Neural progenitor cell (in vitro differentiated cells): ENCODE data around the gene BFAR. TPM values are rescaled to one million over a fixed set of nuclear protein-coding genes. Genes with fewer than 3 reads are reported as not detected.

Experiments
- DNase-seq: peaks from one replicate; pipeline ENCODE4 v3.0.0-alpha.2; 2016; ENCODE audit warnings: low spot score
- H2AFZ ChIP-seq: fragments of 200-600 bp; sonication (generic); replicated peaks from 2 replicates; pipeline ENCODE4 v1.6.1; 2016; ENCODE audit warnings: antibody characterized with exemption
- H3F3A ChIP-seq: fragments of 200-600 bp; sonication (generic); 2 replicates; pipeline ENCODE4 v1.6.1; 2016; ENCODE audit warnings: antibody characterized with exemption, low read depth
- H3K27ac ChIP-seq: fragments of 200-600 bp; sonication (generic); 2 replicates; pipeline ENCODE4 v1.5.1; 2016; ENCODE audit warnings: mild to moderate bottlenecking
- H3K27me3 ChIP-seq: fragments of 200-600 bp; sonication (generic); 2 replicates; pipeline ENCODE4 v1.6.1; 2016; ENCODE audit warnings: mild to moderate bottlenecking, moderate library complexity
- H3K36me3 ChIP-seq: fragments of 200-600 bp; sonication (generic); 2 replicates; pipeline ENCODE4 v1.5.1; 2016
- H3K4me1 ChIP-seq: fragments of 200-600 bp; sonication (generic); 2 replicates; pipeline ENCODE4 v1.6.1; 2016; ENCODE audit warnings: mixed run types
- H3K4me2 ChIP-seq: fragments of 200-600 bp; sonication (generic); 2 replicates; pipeline ENCODE4 v1.6.1; 2016
- H3K4me3 ChIP-seq: fragments of 200-600 bp; sonication (generic); 2 replicates; pipeline ENCODE4 v1.5.1; 2016
- H3K79me2 ChIP-seq: fragments of 200-600 bp; sonication (generic); 2 replicates; pipeline ENCODE4 v1.6.1; 2016; ENCODE audit warnings: low read depth
- H3K9ac ChIP-seq: fragments of 200-600 bp; sonication (generic); 2 replicates; pipeline ENCODE4 v1.6.1; 2016
- H3K9me3 ChIP-seq: fragments of 200-600 bp; sonication (generic); 2 replicates; pipeline ENCODE4 v1.5.1; 2016; ENCODE audit warnings: low read depth
- H4K20me1 ChIP-seq: fragments of 200-600 bp; sonication (generic); 2 replicates; pipeline ENCODE4 v1.6.1; 2016; ENCODE audit warnings: low read depth
- H3K27ac Mint-ChIP-seq: 3 replicates; pipeline ENCODE4 v1.8.0; 2021; ENCODE audit warnings: mixed read lengths
- H3K27me3 Mint-ChIP-seq: 2 replicates; pipeline ENCODE4 v1.8.0; 2022; ENCODE audit warnings: low read depth, mild to moderate bottlenecking, inconsistent platforms, moderate library complexity, mixed read lengths; ENCODE audit not compliant: insufficient read depth
- H3K36me3 Mint-ChIP-seq: 3 replicates; pipeline ENCODE4 v1.8.0; 2021; ENCODE audit warnings: mixed read lengths
- H3K4me1 Mint-ChIP-seq: 3 replicates; pipeline ENCODE4 v1.8.0; 2021; ENCODE audit warnings: mixed read lengths
- H3K4me3 Mint-ChIP-seq: 3 replicates; pipeline ENCODE4 v1.8.0; 2021; ENCODE audit warnings: mild to moderate bottlenecking, moderate library complexity, mixed read lengths
- H3K9me3 Mint-ChIP-seq: 3 replicates; pipeline ENCODE4 v1.8.0; 2020; ENCODE audit warnings: mixed read lengths
- EZH2 ChIP-seq: fragments of 200-600 bp; sonication (generic); IDR thresholded peaks from 2 replicates; pipeline ENCODE4 v1.6.1; 2017; ENCODE audit warnings: antibody characterized with exemption, mild to moderate bottlenecking, moderate library complexity
- EZH2phosphoT487 ChIP-seq: fragments of 200-600 bp; sonication (generic); IDR thresholded peaks from 2 replicates; pipeline ENCODE4 v1.6.1; 2017; ENCODE audit warnings: antibody characterized with exemption
- total RNA-seq: library from RNA; depleted of rRNA; stranded (reverse); fragments of >200 nt; gene quantifications from 2 replicates; pipeline ENCODE4 v1.2.3, GENCODE V29; 2015; ENCODE audit warnings: low replicate concordance
- TF ChIP-seq, protein P1 (sequence below): fragments of 200-600 bp; sonication (generic); IDR thresholded peaks from 2 replicates; pipeline ENCODE4 v1.5.1; 2017; ENCODE audit warnings: antibody characterized with exemption, mild to moderate bottlenecking

The BFAR gene
- total RNA-seq, 1 donor from 2014 or later, result 72.0 TPM

DNA sequence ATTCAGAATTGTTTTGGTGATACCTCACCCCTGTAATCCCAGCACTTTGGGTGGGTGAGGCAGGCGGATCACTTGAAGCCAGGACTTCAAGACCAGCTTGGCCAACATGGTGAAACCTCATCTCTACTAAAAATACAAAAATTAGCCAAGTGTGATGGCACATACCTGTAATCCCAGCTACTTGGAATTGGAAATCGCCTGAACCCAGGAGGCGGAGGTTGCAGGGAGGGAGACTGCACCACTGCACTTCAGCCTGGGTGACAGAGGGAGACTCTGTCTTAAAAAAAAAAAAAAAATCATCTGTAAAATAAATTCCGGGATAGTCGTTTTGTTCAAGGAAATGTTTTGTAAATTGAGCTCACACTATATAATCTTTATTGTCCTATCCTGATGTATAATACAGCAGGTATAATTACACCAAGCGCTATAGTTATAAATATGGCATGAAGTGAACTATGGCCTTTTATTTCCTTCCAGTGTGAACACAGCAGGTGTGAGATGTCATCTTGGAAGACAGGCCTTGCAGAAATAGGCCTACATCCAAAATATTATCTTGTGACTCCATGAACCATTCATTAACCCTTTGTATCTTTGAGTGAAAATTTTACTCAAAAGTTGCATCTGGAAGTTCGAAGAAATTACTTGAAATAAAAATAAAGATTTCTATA is 35.9 kb downstream of the BFAR start:
- no peak overlapping the region for H3K4me2 ChIP-seq
- no peaks in the 10 kb centered on the region for H3K79me2 ChIP-seq
- H3K9ac ChIP-seq, result no peak overlapping the region

DNA sequence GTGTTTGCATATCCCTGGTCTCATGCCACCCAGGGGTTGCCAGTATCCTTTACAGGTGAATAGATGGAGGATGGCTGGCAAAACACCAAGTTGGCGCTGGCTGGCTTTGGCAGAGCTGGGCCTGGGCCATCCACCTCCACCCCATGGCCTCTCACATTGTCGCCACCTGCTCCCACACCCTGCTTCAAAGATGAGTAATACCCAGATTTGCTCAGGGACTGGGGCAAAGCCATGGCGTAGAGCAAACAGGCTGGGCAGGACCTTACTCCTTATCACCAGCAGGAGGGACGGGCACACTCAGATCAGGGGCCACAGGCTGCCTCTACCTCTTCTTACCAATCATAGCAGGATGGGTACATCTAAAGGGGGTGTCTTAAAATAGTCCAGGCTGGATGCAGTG is 37.0 kb downstream of the BFAR start:
- H4K20me1 ChIP-seq, result peaks cover 4% of the 10 kb centered on the region
- H3K27me3 ChIP-seq, result no peaks in the 10 kb centered on the region
- H3F3A ChIP-seq, result no peaks in the 10 kb centered on the region
- H2AFZ ChIP-seq, result no peak overlapping the region
- H3K36me3 ChIP-seq, result no peaks in the 10 kb centered on the region
- no peaks in the 10 kb centered on the region for H3K79me2 ChIP-seq
- no peaks in the 10 kb centered on the region for H3K9me3 ChIP-seq
- Mint-ChIP-seq H3K4me3 (no peak overlapping the region), H3K4me1 (no peaks in the 10 kb centered on the region), H3K27me3 (no peaks in the 10 kb centered on the region), H3K9me3 (no peaks in the 10 kb centered on the region), H3K36me3 (peaks cover 24% of the 10 kb centered on the region), H3K27ac (no peak overlapping the region)
- TF ChIP-seq, protein P1, sequence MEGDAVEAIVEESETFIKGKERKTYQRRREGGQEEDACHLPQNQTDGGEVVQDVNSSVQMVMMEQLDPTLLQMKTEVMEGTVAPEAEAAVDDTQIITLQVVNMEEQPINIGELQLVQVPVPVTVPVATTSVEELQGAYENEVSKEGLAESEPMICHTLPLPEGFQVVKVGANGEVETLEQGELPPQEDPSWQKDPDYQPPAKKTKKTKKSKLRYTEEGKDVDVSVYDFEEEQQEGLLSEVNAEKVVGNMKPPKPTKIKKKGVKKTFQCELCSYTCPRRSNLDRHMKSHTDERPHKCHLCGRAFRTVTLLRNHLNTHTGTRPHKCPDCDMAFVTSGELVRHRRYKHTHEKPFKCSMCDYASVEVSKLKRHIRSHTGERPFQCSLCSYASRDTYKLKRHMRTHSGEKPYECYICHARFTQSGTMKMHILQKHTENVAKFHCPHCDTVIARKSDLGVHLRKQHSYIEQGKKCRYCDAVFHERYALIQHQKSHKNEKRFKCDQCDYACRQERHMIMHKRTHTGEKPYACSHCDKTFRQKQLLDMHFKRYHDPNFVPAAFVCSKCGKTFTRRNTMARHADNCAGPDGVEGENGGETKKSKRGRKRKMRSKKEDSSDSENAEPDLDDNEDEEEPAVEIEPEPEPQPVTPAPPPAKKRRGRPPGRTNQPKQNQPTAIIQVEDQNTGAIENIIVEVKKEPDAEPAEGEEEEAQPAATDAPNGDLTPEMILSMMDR, result no peak
- TF ChIP-seq EZH2 (no peak), EZH2phosphoT487 (no peak)
- H3K4me2 ChIP-seq, result no peak overlapping the region
- DNase-seq, result no peak
- H3K27ac ChIP-seq, result no peak overlapping the region
- H3K4me1 ChIP-seq, result no peaks in the 10 kb centered on the region
- no peak overlapping the region for H3K9ac ChIP-seq
- H3K4me3 ChIP-seq, result no peak overlapping the region

More for the DNA sequence above, 35.9 kb downstream of the BFAR start:
- no peaks in the 10 kb centered on the region for H3K9me3 Mint-ChIP-seq
- Histone ChIP-seq H3F3A (no peaks in the 10 kb centered on the region), H3K36me3 (no peaks in the 10 kb centered on the region), H3K4me1 (no peaks in the 10 kb centered on the region), H2AFZ (no peak overlapping the region), H3K27me3 (no peaks in the 10 kb centered on the region), H3K4me3 (no peak overlapping the region), H3K27ac (no peak overlapping the region), H3K9me3 (no peaks in the 10 kb centered on the region), H4K20me1 (peaks cover 4% of the 10 kb centered on the region)
- no peaks in the 10 kb centered on the region for H3K4me1 Mint-ChIP-seq
- no peaks in the 10 kb centered on the region for H3K27me3 Mint-ChIP-seq
- peaks cover 31% of the 10 kb centered on the region for H3K36me3 Mint-ChIP-seq
- H3K27ac Mint-ChIP-seq, result no peak overlapping the region
- no peak for DNase-seq
- no peak overlapping the region for H3K4me3 Mint-ChIP-seq
- TF ChIP-seq EZH2 (no peak), EZH2phosphoT487 (no peak)
- TF ChIP-seq, protein P1, result no peak

DNA sequence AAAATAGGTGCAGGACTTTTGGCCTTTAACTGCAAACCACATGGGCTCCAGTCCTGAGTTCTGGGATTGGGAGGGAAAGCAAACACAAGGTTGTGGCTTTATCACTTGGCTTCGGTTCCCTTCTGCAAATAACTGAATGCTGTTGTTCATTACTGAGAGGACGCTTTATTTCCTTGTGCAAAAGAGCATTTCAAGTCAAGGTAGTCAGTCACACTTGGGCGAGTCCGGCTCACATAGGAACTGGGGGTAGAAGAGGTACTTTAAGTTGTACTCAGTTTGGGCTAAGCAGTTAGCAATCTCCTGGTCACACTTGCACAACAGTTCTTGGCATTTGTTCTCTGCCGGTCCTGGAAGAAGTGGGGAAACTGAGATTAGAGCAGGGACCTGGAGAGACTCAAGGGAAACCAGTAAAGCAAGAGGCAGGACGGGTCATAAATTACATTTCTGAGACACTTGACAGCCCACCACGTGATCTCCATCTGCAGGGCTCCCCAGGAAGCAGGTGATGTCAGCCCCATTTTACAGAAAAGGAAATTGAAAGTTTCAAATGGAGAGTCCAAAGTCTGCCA is 39.7 kb downstream of the BFAR start:
- Histone ChIP-seq H3K4me1 (no peaks in the 10 kb centered on the region), H3K9me3 (no peaks in the 10 kb centered on the region), H3K4me3 (no peak overlapping the region), H3K27me3 (no peaks in the 10 kb centered on the region), H3K9ac (no peak overlapping the region), H3K4me2 (no peak overlapping the region), H3K27ac (no peak overlapping the region), H2AFZ (no peak overlapping the region), H3K36me3 (no peaks in the 10 kb centered on the region), H3K79me2 (no peaks in the 10 kb centered on the region), H4K20me1 (peaks cover 4% of the 10 kb centered on the region), H3F3A (no peaks in the 10 kb centered on the region)
- Mint-ChIP-seq H3K27ac (no peak overlapping the region), H3K4me1 (no peaks in the 10 kb centered on the region), H3K4me3 (no peak overlapping the region), H3K27me3 (no peaks in the 10 kb centered on the region), H3K36me3 (peaks cover 6% of the 10 kb centered on the region), H3K9me3 (peaks cover 3% of the 10 kb centered on the region)
- DNase-seq, result no peak
- TF ChIP-seq EZH2 (no peak), EZH2phosphoT487 (no peak)
- TF ChIP-seq, protein P1, result no peak
